ENCODE data around the gene FAM124A. TPM values are rescaled to one million over a fixed set of nuclear protein-coding genes. Genes with fewer than 3 reads are reported as not detected.

Gene FAM124A
- total and polyA plus RNA-seq, 2 of the 8 experiments (the other 6 are each of a cell fraction or from before 2014, with no cell fraction given): 40.7 to 49.9 TPM

- no peak for TF ChIP-seq TBP (IDR thresholded peaks at IDR 0.05; ENCODE audit: low read depth, low read length)
Observed at GRCh38 chr13:51213173-51213728, 8.9 kb upstream of the FAM124A start (continued).

Measured in H1 (cell line).